ENCODE results near the gene LAPTM5. TPM values are rescaled to one million over a fixed set of nuclear protein-coding genes. Genes with fewer than 3 reads are reported as not detected.

LAPTM5 gene
- total RNA-seq, 1 experiment from 2014 or later = 0.15 TPM

DNA sequence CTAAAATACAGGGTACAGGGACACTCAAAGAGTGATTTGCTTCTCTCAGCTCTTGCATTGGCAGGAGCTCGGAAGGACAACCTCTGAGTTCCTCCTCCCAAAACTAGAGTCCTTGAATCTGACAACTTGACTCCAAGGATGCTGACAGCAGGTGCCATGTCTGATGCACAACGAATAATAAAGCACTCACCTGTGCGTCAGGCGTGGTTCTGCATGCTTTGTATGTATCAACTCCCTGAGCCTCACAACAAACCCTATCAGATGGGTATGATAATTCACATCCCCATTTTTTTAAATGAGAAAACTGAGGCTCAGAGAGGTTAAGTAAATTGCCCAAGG lies 1.4 kb downstream of the LAPTM5 start:
- Mint-ChIP-seq H3K27ac (no peak overlapping the region), H3K36me3 (ENCODE audit: insufficient read depth in 1 of 3, low read depth in 3 of 3) (peaks cover 0 to 5% (median 0%) of the 10 kb centered on the region in 3 experiments; a peak in 1 of 7 replicates), H3K9me3 (peaks cover 0 to 4% of the 10 kb centered on the region in 2 experiments; a peak in 2 of 5 replicates), H3K4me3 (no peak overlapping the region), H3K27me3 (ENCODE audit: low read depth) (peaks cover 4% of the 10 kb centered on the region), H3K4me1 (peaks cover 22 to 31% of the 10 kb centered on the region in 2 experiments)
- Histone ChIP-seq H3K4me2 (ENCODE audit: insufficient read depth, insufficient read length, low read length) (no peak overlapping the region), H3K4me1 (ENCODE audit: insufficient read depth, low read length) (no peaks in the 10 kb centered on the region), H4K8ac (replicated peaks; ENCODE audit: insufficient read length, low read depth, low read length) (no peak overlapping the region), H3K9ac (ENCODE audit: extremely low read depth, insufficient read length, low read length) (no peak overlapping the region), H3K23ac (ENCODE audit: insufficient read length, low read depth, low read length) (no peak overlapping the region), H3K79me2 (ENCODE audit: insufficient read depth, low read length) (no peaks in the 10 kb centered on the region), H3K27me3 (ENCODE audit: insufficient read depth, low read length) (no peaks in the 10 kb centered on the region), H2AFZ (ENCODE audit: low read length) (no peak overlapping the region), H3K9me3 (ENCODE audit: control insufficient read depth, low read depth, low read length) (no peaks in the 10 kb centered on the region), H3K27ac (ENCODE audit: insufficient read length, low read depth, low read length) (no peak overlapping the region), H3T11ph (ENCODE audit: low read length) (no peak overlapping the region), H2BK20ac (ENCODE audit: low read depth, low read length, poor library complexity, severe bottlenecking) (no peak overlapping the region), H2BK120ac (ENCODE audit: low read depth, low read length, poor library complexity, severe bottlenecking) (no peak overlapping the region), H4K20me1 (ENCODE audit: control insufficient read depth, insufficient read depth, insufficient read length) (no peaks in the 10 kb centered on the region), H3K56ac (ENCODE audit: insufficient read length, low read depth, low read length) (no peak overlapping the region), H2AK5ac (ENCODE audit: insufficient read length, low read length) (no peak overlapping the region), H3K14ac (ENCODE audit: insufficient read depth, low read length) (no peak overlapping the region), H4K91ac (ENCODE audit: insufficient read length, low read depth, low read length) (no peak overlapping the region), H2BK5ac (ENCODE audit: insufficient read length, low read length) (no peak overlapping the region), H3K79me1 (ENCODE audit: insufficient read depth, low read depth, low read length, poor library complexity, severe bottlenecking) (no peaks in the 10 kb centered on the region), H2BK12ac (ENCODE audit: insufficient read length, low read depth, low read length) (no peak overlapping the region), H3K4ac (ENCODE audit: low read depth, low read length) (no peak overlapping the region), H2BK15ac (ENCODE audit: low read depth, low read length) (no peak overlapping the region), H4K5ac (ENCODE audit: insufficient read length, low read depth, low read length) (no peak overlapping the region), H3K18ac (ENCODE audit: insufficient read length, low read depth, low read length) (no peak overlapping the region), H3K23me2 (ENCODE audit: insufficient read length, low read depth, low read length, poor library complexity, severe bottlenecking) (no peaks in the 10 kb centered on the region)
- TF ChIP-seq, protein P1, sequence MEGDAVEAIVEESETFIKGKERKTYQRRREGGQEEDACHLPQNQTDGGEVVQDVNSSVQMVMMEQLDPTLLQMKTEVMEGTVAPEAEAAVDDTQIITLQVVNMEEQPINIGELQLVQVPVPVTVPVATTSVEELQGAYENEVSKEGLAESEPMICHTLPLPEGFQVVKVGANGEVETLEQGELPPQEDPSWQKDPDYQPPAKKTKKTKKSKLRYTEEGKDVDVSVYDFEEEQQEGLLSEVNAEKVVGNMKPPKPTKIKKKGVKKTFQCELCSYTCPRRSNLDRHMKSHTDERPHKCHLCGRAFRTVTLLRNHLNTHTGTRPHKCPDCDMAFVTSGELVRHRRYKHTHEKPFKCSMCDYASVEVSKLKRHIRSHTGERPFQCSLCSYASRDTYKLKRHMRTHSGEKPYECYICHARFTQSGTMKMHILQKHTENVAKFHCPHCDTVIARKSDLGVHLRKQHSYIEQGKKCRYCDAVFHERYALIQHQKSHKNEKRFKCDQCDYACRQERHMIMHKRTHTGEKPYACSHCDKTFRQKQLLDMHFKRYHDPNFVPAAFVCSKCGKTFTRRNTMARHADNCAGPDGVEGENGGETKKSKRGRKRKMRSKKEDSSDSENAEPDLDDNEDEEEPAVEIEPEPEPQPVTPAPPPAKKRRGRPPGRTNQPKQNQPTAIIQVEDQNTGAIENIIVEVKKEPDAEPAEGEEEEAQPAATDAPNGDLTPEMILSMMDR (conservative IDR thresholded peaks at IDR 0.05) = no peak
- WGBS (ENCODE audit: extremely low coverage, insufficient read length, low lambda C conversion rate) = no CpG with 5 or more reads among the region's 4 CpGs
- no peak for DNase-seq
